ENCODE results near the gene RPEL1.

GRCh38 chr10:103257812-103258211 lies 12.1 kb downstream of the RPEL1 start:
- TF ChIP-seq, protein P1, sequence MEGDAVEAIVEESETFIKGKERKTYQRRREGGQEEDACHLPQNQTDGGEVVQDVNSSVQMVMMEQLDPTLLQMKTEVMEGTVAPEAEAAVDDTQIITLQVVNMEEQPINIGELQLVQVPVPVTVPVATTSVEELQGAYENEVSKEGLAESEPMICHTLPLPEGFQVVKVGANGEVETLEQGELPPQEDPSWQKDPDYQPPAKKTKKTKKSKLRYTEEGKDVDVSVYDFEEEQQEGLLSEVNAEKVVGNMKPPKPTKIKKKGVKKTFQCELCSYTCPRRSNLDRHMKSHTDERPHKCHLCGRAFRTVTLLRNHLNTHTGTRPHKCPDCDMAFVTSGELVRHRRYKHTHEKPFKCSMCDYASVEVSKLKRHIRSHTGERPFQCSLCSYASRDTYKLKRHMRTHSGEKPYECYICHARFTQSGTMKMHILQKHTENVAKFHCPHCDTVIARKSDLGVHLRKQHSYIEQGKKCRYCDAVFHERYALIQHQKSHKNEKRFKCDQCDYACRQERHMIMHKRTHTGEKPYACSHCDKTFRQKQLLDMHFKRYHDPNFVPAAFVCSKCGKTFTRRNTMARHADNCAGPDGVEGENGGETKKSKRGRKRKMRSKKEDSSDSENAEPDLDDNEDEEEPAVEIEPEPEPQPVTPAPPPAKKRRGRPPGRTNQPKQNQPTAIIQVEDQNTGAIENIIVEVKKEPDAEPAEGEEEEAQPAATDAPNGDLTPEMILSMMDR (IDR thresholded peaks at IDR 0.05; ENCODE audit: low read depth, low read length, poor library complexity, severe bottlenecking) = no peak
- TF ChIP-seq EZH2phosphoT487 (IDR thresholded peaks at IDR 0.05; ENCODE audit: borderline replicate concordance, low read length) = no peak

Data from DOHH2 (cell line).